Fibroblast of the aortic adventitia (primary cell): ENCODE results near the gene TSGA10. TPM values are rescaled to one million over a fixed set of nuclear protein-coding genes. Genes with fewer than 3 reads are reported as not detected.

Source experiments
- DNase-seq: peaks from one replicate; pipeline ENCODE4 v3.0.0-alpha.2; 2010; ENCODE audit warnings: low read depth
- H3K4me3 ChIP-seq: 2 replicates; pipeline ENCODE4 v1.5.1; 2011; ENCODE audit warnings: low read depth, mild to moderate bottlenecking, control low read depth, low read length, moderate library complexity
- total RNA-seq: library from RNA; depleted of rRNA; stranded (reverse); fragments of >200 nt; gene quantifications from 2 replicates; pipeline ENCODE4 v1.2.3, GENCODE V29; 2012; ENCODE audit warnings: low replicate concordance
- TF ChIP-seq, protein P1 (sequence below): IDR thresholded peaks from 2 replicates; pipeline ENCODE4 v1.5.1; 2011; ENCODE audit warnings: mild to moderate bottlenecking, low read length, control low read depth, inconsistent platforms; ENCODE audit not compliant: insufficient read depth

TSGA10 gene
- total RNA-seq, 1 donor: 11.8 TPM

DNA sequence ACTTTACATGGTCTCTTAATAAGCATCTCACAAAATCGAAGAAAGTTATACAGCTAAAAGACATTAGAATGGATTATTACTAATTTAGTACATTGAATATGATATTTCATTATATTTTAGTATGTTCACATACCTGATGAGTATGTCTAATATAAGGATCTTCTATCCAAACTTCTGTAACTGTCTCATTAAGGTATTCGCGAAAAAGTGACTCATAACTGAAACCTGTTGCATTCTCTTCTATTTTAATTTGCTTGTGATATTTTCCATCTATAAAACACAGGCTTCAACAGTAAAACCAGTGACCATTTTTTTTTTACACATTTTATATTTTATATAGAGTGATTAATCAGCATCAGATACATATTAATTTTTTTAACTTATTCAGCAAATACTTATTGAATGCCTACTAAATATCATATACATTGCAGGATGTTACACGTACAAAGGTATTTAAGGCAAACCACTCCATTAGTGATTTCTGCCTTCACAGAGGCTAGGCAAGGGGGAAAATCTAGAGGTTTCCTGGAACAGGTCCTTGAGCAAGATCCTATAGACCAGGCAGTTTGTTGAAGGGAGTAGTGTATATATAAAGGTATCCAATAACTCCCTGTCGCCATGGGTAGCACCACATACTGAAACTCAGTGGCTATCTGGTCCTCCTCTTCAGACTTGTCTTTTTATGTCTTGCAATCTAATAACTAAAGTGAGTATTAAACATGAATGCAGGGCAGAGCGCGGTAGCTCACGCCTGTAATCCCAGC lies 16.8 kb upstream of the TSGA10 start:
- DNase-seq: no peak
- H3K4me3 ChIP-seq: no peak overlapping the region
- TF ChIP-seq, protein P1, sequence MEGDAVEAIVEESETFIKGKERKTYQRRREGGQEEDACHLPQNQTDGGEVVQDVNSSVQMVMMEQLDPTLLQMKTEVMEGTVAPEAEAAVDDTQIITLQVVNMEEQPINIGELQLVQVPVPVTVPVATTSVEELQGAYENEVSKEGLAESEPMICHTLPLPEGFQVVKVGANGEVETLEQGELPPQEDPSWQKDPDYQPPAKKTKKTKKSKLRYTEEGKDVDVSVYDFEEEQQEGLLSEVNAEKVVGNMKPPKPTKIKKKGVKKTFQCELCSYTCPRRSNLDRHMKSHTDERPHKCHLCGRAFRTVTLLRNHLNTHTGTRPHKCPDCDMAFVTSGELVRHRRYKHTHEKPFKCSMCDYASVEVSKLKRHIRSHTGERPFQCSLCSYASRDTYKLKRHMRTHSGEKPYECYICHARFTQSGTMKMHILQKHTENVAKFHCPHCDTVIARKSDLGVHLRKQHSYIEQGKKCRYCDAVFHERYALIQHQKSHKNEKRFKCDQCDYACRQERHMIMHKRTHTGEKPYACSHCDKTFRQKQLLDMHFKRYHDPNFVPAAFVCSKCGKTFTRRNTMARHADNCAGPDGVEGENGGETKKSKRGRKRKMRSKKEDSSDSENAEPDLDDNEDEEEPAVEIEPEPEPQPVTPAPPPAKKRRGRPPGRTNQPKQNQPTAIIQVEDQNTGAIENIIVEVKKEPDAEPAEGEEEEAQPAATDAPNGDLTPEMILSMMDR: no peak

DNA sequence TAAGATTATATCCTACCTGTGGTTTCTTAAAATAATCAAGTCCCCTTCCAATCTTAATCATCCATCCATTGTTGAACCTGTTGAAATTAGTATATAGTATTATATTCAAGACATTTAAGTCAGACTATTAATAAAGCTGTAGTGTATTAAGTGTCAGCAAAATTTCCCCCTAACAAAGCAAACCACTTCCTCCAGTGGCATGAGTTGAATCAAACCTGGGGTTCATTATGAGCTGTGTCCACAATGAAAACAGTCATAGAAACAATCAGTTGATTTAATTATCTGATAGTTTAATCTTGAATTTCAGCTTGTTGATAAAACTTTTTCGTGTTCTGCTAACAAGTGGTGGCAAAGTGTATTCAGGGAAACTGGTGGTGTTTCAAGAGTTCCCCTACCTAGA lies 14.8 kb upstream of the TSGA10 start:
- TF ChIP-seq, protein P1: no peak
- no peak overlapping the region for H3K4me3 ChIP-seq

DNA sequence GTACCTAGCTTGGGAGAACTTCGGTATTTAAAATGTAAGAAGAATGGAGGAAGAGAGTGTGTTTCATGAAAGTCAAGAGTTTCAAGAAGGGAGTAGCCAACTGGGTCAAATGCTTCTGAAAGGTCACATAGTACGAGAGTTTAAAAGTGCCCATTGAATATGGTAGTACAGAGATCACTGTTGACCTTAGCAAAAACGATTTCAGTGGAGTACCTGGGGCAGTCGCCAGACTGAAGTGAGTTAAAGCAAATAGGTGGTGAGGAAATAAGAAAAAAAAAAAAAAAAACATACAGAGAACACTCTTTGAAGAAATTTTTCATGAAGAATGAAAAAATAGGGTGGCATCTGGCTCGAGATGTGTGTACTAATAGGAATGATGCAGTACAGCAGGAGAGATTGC lies 11.5 kb upstream of the TSGA10 start:
- TF ChIP-seq, protein P1: no peak
- DNase-seq: no peak
- H3K4me3 ChIP-seq: no peak overlapping the region

More for the DNA sequence above, 14.8 kb upstream of the TSGA10 start:
- DNase-seq: no peak

DNA sequence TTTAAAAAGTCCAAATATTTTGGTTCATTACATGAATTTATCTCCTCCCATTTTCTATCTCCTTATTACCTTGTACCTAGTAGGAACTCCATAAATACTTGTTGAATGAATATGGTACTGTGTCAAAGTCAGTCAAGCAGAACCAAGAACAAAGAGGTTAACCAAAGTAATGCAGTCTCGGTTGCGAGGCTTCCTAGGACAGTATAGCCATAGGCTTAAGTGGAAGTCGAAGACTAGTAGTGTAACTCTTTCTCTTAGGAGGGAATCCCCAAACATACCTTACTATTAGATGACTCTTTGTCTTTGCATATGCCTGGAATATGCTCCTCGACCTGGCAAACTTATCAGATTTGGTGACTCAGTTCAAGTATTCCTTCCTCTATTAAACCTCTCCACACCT lies 4.9 kb upstream of the TSGA10 start:
- DNase-seq: no peak
- H3K4me3 ChIP-seq: no peak overlapping the region
- TF ChIP-seq, protein P1: no peak

DNA sequence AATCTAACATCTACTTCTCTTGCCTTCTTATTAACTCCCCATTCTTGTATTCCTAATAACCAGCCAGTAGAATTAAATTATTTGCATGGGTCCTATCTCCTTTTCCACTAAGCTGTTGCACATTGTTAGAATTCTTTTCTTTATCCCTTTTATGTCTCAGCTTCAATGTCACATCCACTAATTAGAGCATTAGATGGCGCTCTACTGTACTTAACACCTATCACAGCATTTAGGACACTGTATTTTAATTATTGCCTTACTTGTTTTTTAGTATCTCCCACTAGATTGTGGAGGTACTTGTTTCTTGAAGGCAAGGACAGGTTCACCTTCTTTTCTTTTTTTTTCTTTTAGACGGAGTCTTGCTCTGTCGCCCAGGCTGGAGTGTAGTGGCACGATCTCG lies 3.9 kb upstream of the TSGA10 start:
- DNase-seq: no peak
- H3K4me3 ChIP-seq: no peak overlapping the region
- TF ChIP-seq, protein P1: no peak

DNA sequence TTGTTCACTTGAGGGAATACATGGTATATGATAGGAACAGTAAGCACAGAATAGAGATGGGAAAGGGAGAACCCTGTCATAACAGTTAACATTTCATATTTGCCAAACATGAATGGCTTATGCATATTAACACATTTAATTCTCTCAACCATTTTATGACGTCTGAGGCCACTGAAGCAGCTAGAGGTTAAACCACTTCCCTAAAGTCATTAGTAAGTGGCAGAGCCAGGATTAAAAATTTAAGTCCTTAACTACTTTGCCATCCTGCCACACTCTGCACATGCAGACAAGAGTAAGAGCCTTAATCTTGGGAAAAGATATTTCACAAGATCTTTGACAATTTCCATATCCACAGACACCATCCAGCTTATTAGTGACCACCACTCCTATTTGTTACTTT lies 2.1 kb upstream of the TSGA10 start:
- no peak overlapping the region for H3K4me3 ChIP-seq
- TF ChIP-seq, protein P1: no peak
- DNase-seq: no peak
